MG63 (cell line): Measurements from ENCODE around the gene SCNN1G. TPM values are rescaled to one million over a fixed set of nuclear protein-coding genes. Genes with fewer than 3 reads are reported as not detected.
"Not testable (repeated sequence)": the region's sequence is repeated elsewhere in the genome, so short reads cannot be mapped to it uniquely, and the experiment has no call there.

Experiments used
- DNase-seq: peaks from one replicate; pipeline ENCODE4 v3.0.0-alpha.2; 2020
- H3K27me3 ChIP-seq: fragments of 250-450 bp; sonication (Bioruptor Pico); 2 replicates; pipeline ENCODE4 v1.5.1; 2020; ENCODE audit warnings: mild to moderate bottlenecking, moderate library complexity
- H3K36me3 ChIP-seq: fragments of 250-450 bp; sonication (Bioruptor Pico); 2 replicates; pipeline ENCODE4 v1.5.1; 2020; ENCODE audit warnings: mild to moderate bottlenecking, moderate library complexity
- H3K4me3 ChIP-seq: fragments of 250-450 bp; sonication (Bioruptor Pico); 2 replicates; pipeline ENCODE4 v1.5.1; 2020; ENCODE audit warnings: mild to moderate bottlenecking, moderate library complexity
- H3K9me3 ChIP-seq: fragments of 250-450 bp; sonication (Bioruptor Pico); 2 replicates; pipeline ENCODE4 v1.5.1; 2020; ENCODE audit warnings: mild to moderate bottlenecking, moderate library complexity
- total RNA-seq: library from RNA; depleted of rRNA; stranded (reverse); fragments of >200 nt; shearing (Covaris generic); gene quantifications from 2 replicates; pipeline ENCODE4 v1.2.3, GENCODE V29; 2014; ENCODE audit warnings: low replicate concordance; rRNA removed

SCNN1G gene
- total RNA-seq, result not detected in 2 replicates

GRCh38 chr16:23182679-23183542 is at the start of gene SCNN1G:
Gene SCNN1G, plus strand, starts transcription at chr16:23182745. Its CDS starts 3,527 bp downstream, at chr16:23186272.
- Histone ChIP-seq H3K9me3 (no peaks in the 10 kb centered on the region), H3K4me3 (no peak within 1 kb of the TSS), H3K36me3 (no peaks in the 10 kb centered on the region), H3K27me3 (peaks cover 48% of the 10 kb centered on the region)
- DNase-seq, result no peak

- H3K36me3 ChIP-seq, result no peaks in the 10 kb centered on the region
- no peak overlapping the region for H3K4me3 ChIP-seq
- DNase-seq, result peak; percentile 49
These were observed 49.6 kb upstream of the SCNN1G start for GRCh38 chr16:23132775-23133463.

GRCh38 chr16:23134274-23134673 is 48.3 kb upstream of the SCNN1G start:
- peaks cover 2% of the 10 kb centered on the region for H3K9me3 ChIP-seq
- no peak overlapping the region for H3K4me3 ChIP-seq
- no peaks in the 10 kb centered on the region for H3K36me3 ChIP-seq
- DNase-seq, result peak; percentile 53
- H3K27me3 ChIP-seq, result no peaks in the 10 kb centered on the region

More at GRCh38 chr16:23132775-23133463, 49.6 kb upstream of the SCNN1G start:
- peaks cover 2% of the 10 kb centered on the region for H3K9me3 ChIP-seq
- H3K27me3 ChIP-seq, result no peaks in the 10 kb centered on the region

- H3K36me3 ChIP-seq, result no peaks in the 10 kb centered on the region
- H3K27me3 ChIP-seq, result no peaks in the 10 kb centered on the region
- peaks cover 2% of the 10 kb centered on the region for H3K9me3 ChIP-seq
- no peak overlapping the region for H3K4me3 ChIP-seq
- DNase-seq, result no peak
These were observed 45.3 kb upstream of the SCNN1G start for GRCh38 chr16:23137256-23137655.

GRCh38 chr16:23137818-23138217 is 44.7 kb upstream of the SCNN1G start:
- H3K36me3 ChIP-seq, result no peaks in the 10 kb centered on the region
- no peaks in the 10 kb centered on the region for H3K27me3 ChIP-seq
- no peak for DNase-seq
- no peak overlapping the region for H3K4me3 ChIP-seq
- H3K9me3 ChIP-seq, result peaks cover 2% of the 10 kb centered on the region

- Histone ChIP-seq H3K36me3 (peaks cover 2% of the 10 kb centered on the region), H3K27me3 (no peaks in the 10 kb centered on the region), H3K9me3 (peaks cover 2% of the 10 kb centered on the region), H3K4me3 (no peak overlapping the region)
- DNase-seq, result no peak
These were observed 42.4 kb upstream of the SCNN1G start for GRCh38 chr16:23140107-23140506.

GRCh38 chr16:23141033-23141432 is 41.5 kb upstream of the SCNN1G start:
- Histone ChIP-seq H3K9me3 (no peaks in the 10 kb centered on the region), H3K36me3 (peaks cover 5% of the 10 kb centered on the region), H3K4me3 (no peak overlapping the region), H3K27me3 (no peaks in the 10 kb centered on the region)
- DNase-seq, result no peak

GRCh38 chr16:23141500-23141899 is 41.0 kb upstream of the SCNN1G start:
- Histone ChIP-seq H3K9me3 (no peaks in the 10 kb centered on the region), H3K27me3 (no peaks in the 10 kb centered on the region), H3K4me3 (no peak overlapping the region), H3K36me3 (peaks cover 5% of the 10 kb centered on the region)
- DNase-seq, result no peak

GRCh38 chr16:23141959-23142740 is 40.4 kb upstream of the SCNN1G start:
- Histone ChIP-seq H3K36me3 (peaks cover 5% of the 10 kb centered on the region), H3K4me3 (no peak overlapping the region), H3K9me3 (no peaks in the 10 kb centered on the region), H3K27me3 (no peaks in the 10 kb centered on the region)
- DNase-seq, result no peak

- no peak for DNase-seq
- Histone ChIP-seq H3K27me3 (no peaks in the 10 kb centered on the region), H3K4me3 (no peak overlapping the region), H3K36me3 (peaks cover 5% of the 10 kb centered on the region), H3K9me3 (no peaks in the 10 kb centered on the region)
These were observed 39.2 kb upstream of the SCNN1G start for GRCh38 chr16:23143391-23143790.

GRCh38 chr16:23144393-23144792 is 38.2 kb upstream of the SCNN1G start:
- H3K36me3 ChIP-seq, H3K4me3 ChIP-seq, DNase-seq, H3K27me3 ChIP-seq, H3K9me3 ChIP-seq: not testable (repeated sequence)

GRCh38 chr16:23145186-23145585 is 37.4 kb upstream of the SCNN1G start:
- DNase-seq, result no peak
- H3K36me3 ChIP-seq, result peaks cover 5% of the 10 kb centered on the region
- no peak overlapping the region for H3K4me3 ChIP-seq
- H3K9me3 ChIP-seq, result no peaks in the 10 kb centered on the region
- no peaks in the 10 kb centered on the region for H3K27me3 ChIP-seq

- H3K4me3 ChIP-seq, result no peak overlapping the region
- peak; percentile 48 for DNase-seq
- H3K27me3 ChIP-seq, result no peaks in the 10 kb centered on the region
- peaks cover 5% of the 10 kb centered on the region for H3K36me3 ChIP-seq
- H3K9me3 ChIP-seq, result no peaks in the 10 kb centered on the region
These were observed 36.9 kb upstream of the SCNN1G start for GRCh38 chr16:23145608-23146007.

GRCh38 chr16:23146877-23147601 is 35.5 kb upstream of the SCNN1G start:
- H3K36me3 ChIP-seq, result peaks cover 5% of the 10 kb centered on the region
- DNase-seq, result no peak
- H3K9me3 ChIP-seq, result no peaks in the 10 kb centered on the region
- H3K27me3 ChIP-seq, result no peaks in the 10 kb centered on the region
- no peak overlapping the region for H3K4me3 ChIP-seq

- Histone ChIP-seq H3K4me3 (peak overlapping the region; percentile 69), H3K36me3 (peaks cover 5% of the 10 kb centered on the region), H3K9me3 (no peaks in the 10 kb centered on the region), H3K27me3 (no peaks in the 10 kb centered on the region)
- no peak for DNase-seq
These were observed 34.9 kb upstream of the SCNN1G start for GRCh38 chr16:23147666-23148065.

GRCh38 chr16:23148166-23148512 is 34.4 kb upstream of the SCNN1G start:
- no peaks in the 10 kb centered on the region for H3K27me3 ChIP-seq
- H3K4me3 ChIP-seq, result peak overlapping the region; percentile 69
- no peak for DNase-seq
- H3K9me3 ChIP-seq, result no peaks in the 10 kb centered on the region
- peaks cover 5% of the 10 kb centered on the region for H3K36me3 ChIP-seq
